Osteoblast (primary cell): ENCODE results near the gene NFATC1. TPM values are rescaled to one million over a fixed set of nuclear protein-coding genes. Genes with fewer than 3 reads are reported as not detected.
A peak's percentile ranks its signal among the peaks of the same experiment; 100 is the strongest.

Experiments
- DNase-seq: peaks from one replicate; pipeline ENCODE4 v3.0.0; 2011; ENCODE audit warnings: low spot score, mixed read lengths; ENCODE audit not compliant: insufficient read length; ENCODE audit errors: missing footprints
- H2AFZ ChIP-seq: 2 replicates; pipeline ENCODE4 v1.6.0; 2011; ENCODE audit warnings: mild to moderate bottlenecking, low read length
- H3K27ac ChIP-seq: 2 replicates; pipeline ENCODE4 v1.5.1; 2011; ENCODE audit warnings: mild to moderate bottlenecking, low read depth, low read length, moderate library complexity
- H3K27me3 ChIP-seq: 2 replicates; pipeline ENCODE4 v1.6.0; 2012; ENCODE audit warnings: mild to moderate bottlenecking, control low read depth, inconsistent platforms, low read length, moderate library complexity; ENCODE audit not compliant: insufficient read depth
- H3K36me3 ChIP-seq: 2 replicates; pipeline ENCODE4 v1.5.1; 2011; ENCODE audit warnings: mild to moderate bottlenecking, low read length, control low read depth, moderate library complexity; ENCODE audit not compliant: insufficient read depth
- H3K4me1 ChIP-seq: 2 replicates; pipeline ENCODE4 v1.5.1; 2011; ENCODE audit warnings: mild to moderate bottlenecking, low read length, control low read depth, moderate library complexity; ENCODE audit not compliant: insufficient read depth
- H3K4me2 ChIP-seq: 2 replicates; pipeline ENCODE4 v1.6.0; 2011; ENCODE audit warnings: mild to moderate bottlenecking, low read length; ENCODE audit not compliant: insufficient read depth
- H3K4me3 ChIP-seq: fragments of 200-600 bp; sonication (generic); 3 replicates; pipeline ENCODE4 v1.5.1; 2012; ENCODE audit warnings: mild to moderate bottlenecking, low read length, inconsistent platforms; ENCODE audit not compliant: insufficient read depth
- H3K79me2 ChIP-seq: 2 replicates; pipeline ENCODE4 v1.6.0; 2012; ENCODE audit warnings: mild to moderate bottlenecking, low read length, control low read depth, inconsistent platforms; ENCODE audit not compliant: insufficient read depth
- H3K9me3 ChIP-seq: 2 replicates; pipeline ENCODE4 v1.5.1; 2011; ENCODE audit warnings: low read depth, low read length, control low read depth
- H4K20me1 ChIP-seq: 2 replicates; pipeline ENCODE4 v1.6.0; 2012; ENCODE audit warnings: mild to moderate bottlenecking, low read length, control low read depth; ENCODE audit not compliant: insufficient read depth
- CTCF ChIP-seq: IDR thresholded peaks from 2 replicates; pipeline ENCODE4 v1.5.1; 2011; ENCODE audit warnings: mild to moderate bottlenecking, low read depth, low read length, moderate library complexity; ENCODE audit errors: extremely low read depth
- total RNA-seq: library from RNA; depleted of rRNA; stranded (reverse); fragments of >200 nt; gene quantifications from 2 replicates; pipeline ENCODE4 v1.2.3, GENCODE V29; 2012

The NFATC1 gene
- total RNA-seq, 1 donor, result 6.2 TPM

DNA sequence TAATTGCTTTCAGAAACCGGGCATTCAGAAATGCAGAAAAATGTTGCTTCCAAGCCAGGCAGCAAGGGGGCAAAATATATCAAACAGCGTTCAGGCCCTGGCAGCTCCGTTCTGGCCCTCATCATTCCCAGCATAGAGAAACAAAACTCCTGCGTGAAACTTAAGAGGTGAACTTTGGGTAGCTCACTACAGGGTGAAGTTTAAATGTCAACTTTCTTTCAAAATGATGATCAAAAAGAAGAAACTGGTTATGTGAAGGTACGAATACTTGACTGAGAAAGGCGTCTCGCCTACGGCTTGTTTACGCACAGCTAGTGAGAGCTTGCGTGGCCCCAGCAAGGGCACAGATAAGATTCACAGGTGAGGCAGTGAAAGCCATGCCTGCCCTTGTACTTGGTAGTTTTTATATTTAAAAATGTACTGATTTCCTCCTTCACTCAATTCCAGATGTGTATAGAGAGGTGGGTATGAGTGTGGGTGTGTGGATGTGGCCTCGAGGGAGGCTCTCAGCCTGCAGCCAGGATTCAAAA lies 127.5 kb downstream of the NFATC1 start:
- no peaks in the 10 kb centered on the region for H3K79me2 ChIP-seq
- no peaks in the 10 kb centered on the region for H3K27me3 ChIP-seq
- H3K4me1 ChIP-seq, result no peaks in the 10 kb centered on the region
- no peak overlapping the region for H2AFZ ChIP-seq
- H3K27ac ChIP-seq, result no peak overlapping the region
- H3K4me2 ChIP-seq, result no peak overlapping the region
- DNase-seq, result peak; percentile 53
- TF ChIP-seq CTCF, result no peak
- no peak overlapping the region for H3K4me3 ChIP-seq
- H3K36me3 ChIP-seq, result no peaks in the 10 kb centered on the region
- H4K20me1 ChIP-seq, result no peaks in the 10 kb centered on the region
- no peaks in the 10 kb centered on the region for H3K9me3 ChIP-seq

GRCh38 chr18:79523736-79524180 lies 128.0 kb downstream of the NFATC1 start:
- Histone ChIP-seq H3K4me2 (no peak overlapping the region), H3K9me3 (no peaks in the 10 kb centered on the region), H3K4me1 (no peaks in the 10 kb centered on the region), H3K27me3 (no peaks in the 10 kb centered on the region), H4K20me1 (no peaks in the 10 kb centered on the region), H3K4me3 (no peak overlapping the region), H3K27ac (no peak overlapping the region), H3K36me3 (no peaks in the 10 kb centered on the region), H2AFZ (no peak overlapping the region), H3K79me2 (no peaks in the 10 kb centered on the region)
- peak; percentile 39 for DNase-seq
- TF ChIP-seq CTCF, result no peak

DNA sequence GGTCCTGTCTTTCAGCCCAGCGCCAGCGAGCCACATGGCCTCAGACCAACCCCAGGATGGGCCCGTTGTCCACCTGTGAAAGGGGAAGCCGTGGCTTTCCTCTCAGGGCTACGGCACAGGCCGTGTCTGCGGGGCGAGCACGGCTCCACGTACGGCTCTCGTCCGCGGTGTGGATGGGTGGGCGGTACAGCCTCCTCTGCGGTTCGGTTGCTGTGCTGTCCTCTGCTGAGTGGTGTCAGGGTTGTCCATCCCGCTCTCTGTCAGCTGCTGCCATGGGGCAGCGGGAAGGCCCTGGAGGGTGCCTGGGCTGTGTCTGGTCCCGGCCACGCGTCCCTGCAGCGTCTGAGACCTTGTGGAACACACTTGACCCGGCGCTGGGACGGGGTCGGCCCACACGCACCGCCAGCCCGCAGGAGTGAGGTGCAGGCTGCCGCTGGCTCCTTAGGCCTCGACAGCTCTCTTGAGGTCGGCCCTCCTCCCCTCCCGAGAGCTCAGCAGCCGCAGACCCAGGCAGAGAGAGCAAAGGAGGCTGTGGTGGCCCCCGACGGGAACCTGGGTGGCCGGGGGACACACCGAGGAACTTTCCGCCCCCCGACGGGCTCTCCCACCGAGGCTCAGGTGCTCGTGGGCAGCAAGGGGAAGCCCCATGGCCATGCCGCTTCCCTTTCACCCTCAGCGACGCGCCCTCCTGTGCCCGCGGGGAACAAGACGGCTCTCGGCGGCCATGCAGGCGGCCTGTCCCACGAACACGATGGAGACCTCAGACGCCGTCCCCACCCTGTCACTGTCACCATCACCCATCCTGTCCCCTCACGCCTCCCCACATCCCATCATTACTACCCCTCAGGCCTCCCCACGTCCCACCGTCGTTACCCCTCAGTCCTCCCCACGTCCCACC lies 128.7 kb downstream of the NFATC1 start:
- Histone ChIP-seq H3K4me3 (no peak overlapping the region), H2AFZ (no peak overlapping the region), H3K27ac (no peak overlapping the region), H3K36me3 (no peaks in the 10 kb centered on the region), H3K79me2 (no peaks in the 10 kb centered on the region), H3K4me1 (no peaks in the 10 kb centered on the region), H4K20me1 (no peaks in the 10 kb centered on the region), H3K4me2 (no peak overlapping the region), H3K27me3 (no peaks in the 10 kb centered on the region), H3K9me3 (no peaks in the 10 kb centered on the region)
- no peak for TF ChIP-seq CTCF
- peak; percentile 76 for DNase-seq
